Left lung (tissue), 10 donors: ENCODE results near the gene PRKACG. TPM values are rescaled to one million over a fixed set of nuclear protein-coding genes. Genes with fewer than 3 reads are reported as not detected.

ENCODE experiments used
- ATAC-seq: fragments of 200-7000 bp; cut with Tn5 transposase; one replicate; pipeline ENCODE4 v1.9.1; 2020; ENCODE audit warnings: moderate library complexity
- DNase-seq, 4 donors: peaks; one replicate each; pipeline ENCODE4 v3.0.0-alpha.2; 2013 to 2020
- H3K27ac ChIP-seq, 2 donors: fragments of 200-600 bp; sonication (generic) in 1 of 2; one replicate each; pipeline versions ENCODE4 v1.5.0 to v1.8.0; 2020 to 2021
- H3K27me3 ChIP-seq, 2 donors: fragments of 200-600 bp; sonication (generic) in 1 of 2; one replicate each; pipeline versions ENCODE4 v1.5.0 to v1.8.0; 2020 to 2021
- H3K36me3 ChIP-seq, 2 donors: fragments of 200-600 bp; sonication (generic) in 1 of 2; one replicate each; pipeline versions ENCODE4 v1.5.0 to v1.8.0; 2020 to 2021
- H3K4me1 ChIP-seq, 2 donors: fragments of 200-600 bp; one replicate each; pipeline ENCODE4 v1.8.0; 2021
- H3K4me3 ChIP-seq, 2 donors: fragments of 200-600 bp; sonication (generic) in 1 of 2; one replicate each; pipeline versions ENCODE4 v1.5.0 to v1.8.0; 2020 to 2021; ENCODE audit warnings: mild to moderate bottlenecking in 1 of 2
- H3K9me3 ChIP-seq, 2 donors: fragments of 200-600 bp; sonication (generic) in 1 of 2; one replicate each; pipeline versions ENCODE4 v1.5.0 to v1.8.0; 2020 to 2021
- intact Hi-C, 2 donors: fragments of 100-400 bp; cut with DNase I; formaldehyde crosslinking; loops; one replicate each; pipeline versions ENCODE4 v1.11.2 to v1.14.2; 2022
- polyA plus RNA-seq, 6 donors: library from polyadenylated mRNA; unstranded; fragments of 120-200 nt; gene quantifications; one replicate each; pipeline ENCODE4 v1.2.1, GENCODE V29; 2013; ENCODE audit not compliant: insufficient read length in 6 of 6
- total RNA-seq, 2 donors: library from RNA; stranded (reverse); fragmentation: NEBNext Ultra II Directional; extraction: Animal tissue kit (Norgen Biotek cat#: 25700); gene quantifications; one replicate each; pipeline ENCODE4 v1.2.1, GENCODE V29; 2021
- TF ChIP-seq, protein P1 (sequence below), 2 donors: fragments of 200-600 bp; sonication (generic) in 1 of 2; IDR thresholded peaks; one replicate each; pipeline versions ENCODE4 v1.5.0 to v1.8.0; 2021; ENCODE audit warnings: antibody characterized with exemption in 2 of 2
- donor health status: DM: no; HTN: yes; CAD: no.
- donor health status: DM: no; HTN: no; CAD: no.

Gene PRKACG
- total and polyA plus RNA-seq, 8 donors: 0.14 TPM; not detected in 7

DNA sequence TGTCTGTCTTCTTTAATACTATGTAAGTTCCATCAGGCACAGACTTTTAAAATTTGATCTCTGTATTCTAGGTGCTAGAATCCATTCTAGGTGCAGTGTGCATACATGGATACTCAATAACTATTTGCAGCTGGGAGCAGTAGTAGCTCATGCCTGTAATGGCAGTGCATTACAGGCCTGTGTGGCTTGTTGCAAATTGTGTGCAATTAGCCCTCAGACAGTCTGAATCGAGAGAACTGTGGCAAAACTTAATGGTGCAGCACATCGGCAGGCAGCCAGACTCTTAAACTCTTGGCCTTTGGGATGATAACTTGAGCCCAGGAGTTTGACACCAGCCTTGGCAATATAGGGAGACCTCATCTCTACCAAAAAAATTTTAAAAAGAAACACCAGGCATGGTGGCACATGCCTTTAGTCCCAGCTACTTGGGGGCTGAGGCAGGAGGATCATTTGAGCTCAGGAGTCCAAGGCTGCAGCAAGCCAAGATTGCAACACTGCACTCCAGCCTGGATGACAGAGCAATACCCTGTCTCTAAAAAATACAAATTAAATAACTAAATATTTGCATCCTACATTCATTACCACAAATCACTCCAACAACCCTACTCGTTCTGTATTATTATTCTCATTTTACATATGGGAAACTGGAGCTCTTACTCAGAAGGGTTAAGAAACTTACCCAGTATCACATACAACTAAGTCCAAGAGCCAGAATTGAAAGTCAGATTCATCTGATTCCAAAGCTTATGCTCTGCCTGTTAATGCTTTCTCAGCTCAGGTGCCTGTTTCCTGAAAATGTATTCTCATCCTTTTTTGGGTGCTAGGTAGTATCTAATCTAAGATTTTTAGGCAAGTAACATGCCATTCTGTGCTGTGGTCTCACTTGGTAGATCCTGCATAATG lies 30.1 kb downstream of the PRKACG start:
- DNase-seq (no peak), ATAC-seq (no peak)
- no peak overlapping the region for H3K27ac ChIP-seq
- H3K4me3 ChIP-seq: no peak overlapping the region
- TF ChIP-seq, protein P1, sequence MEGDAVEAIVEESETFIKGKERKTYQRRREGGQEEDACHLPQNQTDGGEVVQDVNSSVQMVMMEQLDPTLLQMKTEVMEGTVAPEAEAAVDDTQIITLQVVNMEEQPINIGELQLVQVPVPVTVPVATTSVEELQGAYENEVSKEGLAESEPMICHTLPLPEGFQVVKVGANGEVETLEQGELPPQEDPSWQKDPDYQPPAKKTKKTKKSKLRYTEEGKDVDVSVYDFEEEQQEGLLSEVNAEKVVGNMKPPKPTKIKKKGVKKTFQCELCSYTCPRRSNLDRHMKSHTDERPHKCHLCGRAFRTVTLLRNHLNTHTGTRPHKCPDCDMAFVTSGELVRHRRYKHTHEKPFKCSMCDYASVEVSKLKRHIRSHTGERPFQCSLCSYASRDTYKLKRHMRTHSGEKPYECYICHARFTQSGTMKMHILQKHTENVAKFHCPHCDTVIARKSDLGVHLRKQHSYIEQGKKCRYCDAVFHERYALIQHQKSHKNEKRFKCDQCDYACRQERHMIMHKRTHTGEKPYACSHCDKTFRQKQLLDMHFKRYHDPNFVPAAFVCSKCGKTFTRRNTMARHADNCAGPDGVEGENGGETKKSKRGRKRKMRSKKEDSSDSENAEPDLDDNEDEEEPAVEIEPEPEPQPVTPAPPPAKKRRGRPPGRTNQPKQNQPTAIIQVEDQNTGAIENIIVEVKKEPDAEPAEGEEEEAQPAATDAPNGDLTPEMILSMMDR (IDR thresholded peaks at IDR 0.05): no peak
- no peaks in the 10 kb centered on the region for H3K36me3 ChIP-seq
- peaks cover 0 to under 1% of the 10 kb centered on the region in 2 donors for H3K4me1 ChIP-seq
- intact Hi-C loops: no loop called here
- no peaks in the 10 kb centered on the region for H3K27me3 ChIP-seq
- no peaks in the 10 kb centered on the region for H3K9me3 ChIP-seq

DNA sequence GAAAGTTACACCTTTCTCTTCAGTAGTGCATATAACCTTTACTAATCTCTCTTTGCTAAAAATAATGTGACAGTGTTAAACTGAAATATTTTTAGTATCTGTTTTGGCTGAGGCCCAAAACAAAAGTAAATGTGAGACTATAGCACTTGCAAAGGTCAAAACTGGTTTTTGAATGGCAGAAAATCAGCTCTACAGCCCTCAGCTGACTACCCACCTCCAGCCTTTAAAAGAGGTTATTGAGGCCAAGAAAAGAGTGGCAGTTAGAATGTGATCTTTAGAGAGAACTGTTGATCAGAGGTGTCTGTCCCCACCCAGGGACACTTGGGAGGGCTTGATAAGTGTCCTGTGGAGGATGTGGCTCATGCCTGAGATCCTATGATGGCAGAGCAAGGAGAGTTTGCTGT lies 30.9 kb downstream of the PRKACG start:
- ATAC-seq (no peak), DNase-seq (no peak)
- H3K27ac ChIP-seq: no peak overlapping the region
- no peaks in the 10 kb centered on the region for H3K27me3 ChIP-seq
- H3K4me3 ChIP-seq: no peak overlapping the region
- peaks cover 0 to 8% of the 10 kb centered on the region in 2 donors for H3K4me1 ChIP-seq
- intact Hi-C loops: no loop called here
- H3K36me3 ChIP-seq: no peaks in the 10 kb centered on the region
- TF ChIP-seq, protein P1 (IDR thresholded peaks at IDR 0.05): no peak
- H3K9me3 ChIP-seq: no peaks in the 10 kb centered on the region

DNA sequence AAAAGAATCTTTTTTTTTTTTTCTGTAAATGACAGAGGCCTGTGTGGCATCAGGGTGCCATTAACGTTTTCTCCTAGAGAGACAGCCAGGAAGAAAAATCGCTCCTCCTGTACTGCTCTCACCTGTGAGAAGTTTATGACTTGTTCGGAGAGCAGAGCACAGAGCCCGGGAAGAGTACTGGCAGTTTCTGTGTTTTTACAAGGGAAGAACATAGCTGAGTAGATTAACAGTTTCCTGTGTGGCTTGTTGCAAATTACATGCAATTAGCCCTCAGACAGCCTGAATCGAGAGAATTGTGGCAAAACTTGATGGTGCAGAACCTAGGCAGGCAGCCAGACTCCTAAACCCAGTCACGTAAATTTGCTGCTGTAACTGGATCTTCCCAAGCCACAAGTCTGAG lies 32.1 kb downstream of the PRKACG start:
- Histone ChIP-seq H3K36me3 (no peaks in the 10 kb centered on the region), H3K4me1 (peaks cover 0 to 12% of the 10 kb centered on the region in 2 donors), H3K4me3 (no peak overlapping the region), H3K27me3 (no peaks in the 10 kb centered on the region), H3K9me3 (no peaks in the 10 kb centered on the region), H3K27ac (no peak overlapping the region)
- TF ChIP-seq, protein P1 (IDR thresholded peaks at IDR 0.05): no peak
- intact Hi-C loops: no loop called here
- DNase-seq (no peak), ATAC-seq (no peak)

DNA sequence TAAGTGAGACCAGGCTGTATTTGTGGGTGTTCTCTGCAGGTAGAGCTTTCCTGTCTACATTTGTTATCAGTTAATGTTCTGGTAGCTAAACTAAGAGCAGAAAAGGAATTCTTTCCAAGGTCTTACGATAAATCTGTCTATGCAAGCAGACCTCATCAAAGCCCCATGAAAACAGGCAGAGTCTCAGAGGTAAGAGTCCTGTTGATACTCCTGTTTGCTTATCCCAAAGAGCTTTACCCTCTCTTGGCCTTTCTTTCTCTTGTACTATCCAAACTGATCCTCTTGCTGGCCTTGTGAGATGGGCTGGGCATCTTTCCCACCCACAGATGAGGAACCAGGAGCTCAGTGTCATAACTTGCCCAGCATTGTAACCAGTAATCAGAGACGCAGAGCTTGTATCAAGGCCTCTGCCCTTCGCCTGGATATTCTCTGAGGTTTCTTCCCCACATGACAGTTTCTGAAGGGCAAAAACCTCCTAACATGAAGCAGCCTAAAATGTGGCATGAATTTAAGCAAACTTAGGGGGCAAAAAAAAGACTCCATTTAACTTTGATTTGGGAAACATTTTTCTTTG lies 33.5 kb downstream of the PRKACG start:
- Histone ChIP-seq H3K4me3 (no peak overlapping the region), H3K9me3 (no peaks in the 10 kb centered on the region), H3K4me1 (peaks cover 0 to 18% of the 10 kb centered on the region in 2 donors), H3K27ac (no peak overlapping the region), H3K36me3 (no peaks in the 10 kb centered on the region), H3K27me3 (no peaks in the 10 kb centered on the region)
- ATAC-seq (no peak), DNase-seq (no peak)
- intact Hi-C loops: no loop called here
- TF ChIP-seq, protein P1 (IDR thresholded peaks at IDR 0.05): no peak

DNA sequence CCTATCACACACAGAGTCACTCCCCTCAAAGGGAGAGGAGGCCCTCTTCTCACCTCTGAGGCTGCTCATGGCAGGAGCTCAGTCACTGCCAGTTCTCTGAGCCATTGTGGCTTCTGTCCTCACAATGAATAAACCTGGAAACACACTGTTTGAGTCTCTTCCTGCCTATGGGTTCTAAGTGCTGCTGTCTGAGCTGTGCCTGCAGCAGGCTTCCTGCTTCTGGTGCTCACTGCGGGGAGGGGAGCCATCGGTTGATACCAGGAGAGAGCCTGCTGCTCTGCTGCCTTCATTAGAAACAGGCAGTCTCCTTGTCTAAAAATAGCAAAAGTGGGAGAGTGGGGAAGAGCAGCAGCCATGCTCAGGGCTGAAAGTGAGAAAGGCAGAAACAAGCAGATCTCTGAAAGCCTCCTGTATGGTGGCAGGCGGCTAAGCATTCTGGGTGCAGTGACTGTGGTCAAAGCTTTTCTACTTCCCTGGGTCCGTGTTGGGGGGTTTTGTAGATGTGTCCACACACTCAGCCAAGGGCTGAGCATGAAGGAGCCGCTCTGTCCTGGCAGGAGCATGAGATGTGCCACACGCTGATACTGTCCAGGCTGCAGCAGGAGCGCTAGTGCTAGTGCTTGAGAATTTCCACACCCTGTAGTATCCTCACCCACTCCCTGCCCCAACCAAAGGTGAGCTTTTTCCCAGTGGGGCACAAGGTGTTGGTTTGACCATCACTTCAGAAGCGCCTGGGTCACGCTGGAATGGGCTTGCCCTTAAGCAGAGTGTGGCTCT lies 34.2 kb downstream of the PRKACG start:
- intact Hi-C loops: no loop called here
- H3K27ac ChIP-seq: no peak overlapping the region
- ATAC-seq (peak; percentile 19), DNase-seq (no peak)
- H3K9me3 ChIP-seq: no peaks in the 10 kb centered on the region
- no peaks in the 10 kb centered on the region for H3K36me3 ChIP-seq
- TF ChIP-seq, protein P1 (IDR thresholded peaks at IDR 0.05): no peak
- H3K27me3 ChIP-seq: no peaks in the 10 kb centered on the region
- peaks cover 0 to 18% of the 10 kb centered on the region in 2 donors for H3K4me1 ChIP-seq
- H3K4me3 ChIP-seq: no peak overlapping the region
